ENCODE measurements around the gene GNAI3. TPM values are rescaled to one million over a fixed set of nuclear protein-coding genes. Genes with fewer than 3 reads are reported as not detected.

GNAI3 gene
- polyA plus RNA-seq, 3 donors = 3.0 to 14.2 (median 10.4) TPM

DNA sequence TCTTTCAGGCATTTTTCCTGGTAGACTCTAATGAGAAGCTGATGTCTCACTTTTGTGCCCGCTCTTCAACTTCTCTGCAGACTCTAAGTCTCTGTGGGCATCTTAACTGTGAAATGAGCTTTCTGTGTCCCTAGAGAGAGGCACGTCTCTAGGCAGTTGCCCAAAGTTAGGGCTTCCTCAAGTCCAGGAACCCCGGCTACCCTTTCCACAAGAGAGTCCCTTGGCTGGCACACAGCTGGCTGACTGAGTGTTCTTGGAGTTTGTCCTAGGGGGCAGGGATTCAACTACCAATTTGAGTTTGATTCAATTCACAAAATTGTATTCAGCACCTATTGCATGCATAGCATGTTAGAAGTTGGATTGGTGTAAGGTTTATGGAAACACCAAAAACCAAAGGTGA lies 7.3 kb upstream of the GNAI3 start:
- Histone ChIP-seq H4K20me1 (ENCODE audit: insufficient read depth, low read length) (no peaks in the 10 kb centered on the region), H3K79me2 (ENCODE audit: insufficient read depth, low read length) (no peaks in the 10 kb centered on the region), H3K4me2 (replicated peaks; ENCODE audit: extremely low read depth, low read length, poor library complexity, severe bottlenecking) (no peak overlapping the region), H2AFZ (ENCODE audit: insufficient read depth, low read depth, low read length, poor library complexity, severe bottlenecking) (no peak overlapping the region), H3K4me3 (replicated peaks in 1 of 3; ENCODE audit: low read depth in 2 of 3, low read length in 3 of 3) (no peak overlapping the region), H3K27me3 (ENCODE audit: control insufficient read depth in 2 of 2, insufficient read depth in 2 of 2, low read length in 2 of 2) (no peaks in the 10 kb centered on the region), H3K4me1 (ENCODE audit: control insufficient read depth in 1 of 2, insufficient read depth in 2 of 2, low read length in 2 of 2) (peaks cover 0 to 2% of the 10 kb centered on the region in 2 donors), H3K27ac (ENCODE audit: low read depth in 1 of 2, low read length in 2 of 2) (no peak overlapping the region), H3K9ac (ENCODE audit: insufficient read depth, low read length, poor library complexity, severe bottlenecking) (no peak overlapping the region), H3K36me3 (replicated peaks in 1 of 2; ENCODE audit: control insufficient read depth in 1 of 2, insufficient read depth in 2 of 2, low read length in 2 of 2) (no peaks in the 10 kb centered on the region), H3K9me3 (replicated peaks in 1 of 2; ENCODE audit: control insufficient read depth in 1 of 2, insufficient read depth in 1 of 2, low read length in 2 of 2) (no peaks in the 10 kb centered on the region)
- peaks cover 0 to 2% (median 0%) of the 10 kb centered on the region in 7 donors for H3K9me3 Mint-ChIP-seq
- H3K4me3 Mint-ChIP-seq = no peak overlapping the region
- intact Hi-C loops (cut with micrococcal nuclease) = loop anchor here in 1 of 2 donors (10.0 kb wide), 1 partner anchor 444 kb away; the partner anchor contains the start of gene AHCYL1
- H3K4me1 Mint-ChIP-seq = peaks cover under 1% of the 10 kb centered on the region
- WGBS (ENCODE audit: insufficient coverage) = 83% methylated on average over 2 of the region's 3 CpGs
- H3K36me3 Mint-ChIP-seq = no peaks in the 10 kb centered on the region
- no peak overlapping the region for H3K27ac Mint-ChIP-seq
- TF ChIP-seq, protein P1, sequence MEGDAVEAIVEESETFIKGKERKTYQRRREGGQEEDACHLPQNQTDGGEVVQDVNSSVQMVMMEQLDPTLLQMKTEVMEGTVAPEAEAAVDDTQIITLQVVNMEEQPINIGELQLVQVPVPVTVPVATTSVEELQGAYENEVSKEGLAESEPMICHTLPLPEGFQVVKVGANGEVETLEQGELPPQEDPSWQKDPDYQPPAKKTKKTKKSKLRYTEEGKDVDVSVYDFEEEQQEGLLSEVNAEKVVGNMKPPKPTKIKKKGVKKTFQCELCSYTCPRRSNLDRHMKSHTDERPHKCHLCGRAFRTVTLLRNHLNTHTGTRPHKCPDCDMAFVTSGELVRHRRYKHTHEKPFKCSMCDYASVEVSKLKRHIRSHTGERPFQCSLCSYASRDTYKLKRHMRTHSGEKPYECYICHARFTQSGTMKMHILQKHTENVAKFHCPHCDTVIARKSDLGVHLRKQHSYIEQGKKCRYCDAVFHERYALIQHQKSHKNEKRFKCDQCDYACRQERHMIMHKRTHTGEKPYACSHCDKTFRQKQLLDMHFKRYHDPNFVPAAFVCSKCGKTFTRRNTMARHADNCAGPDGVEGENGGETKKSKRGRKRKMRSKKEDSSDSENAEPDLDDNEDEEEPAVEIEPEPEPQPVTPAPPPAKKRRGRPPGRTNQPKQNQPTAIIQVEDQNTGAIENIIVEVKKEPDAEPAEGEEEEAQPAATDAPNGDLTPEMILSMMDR (IDR thresholded peaks at IDR 0.05) = no peak
- DNase-seq = no peak
- H3K27me3 Mint-ChIP-seq (ENCODE audit: low read depth in 3 of 3) = peaks cover 0 to 4% (median 2%) of the 10 kb centered on the region in 3 donors

DNA sequence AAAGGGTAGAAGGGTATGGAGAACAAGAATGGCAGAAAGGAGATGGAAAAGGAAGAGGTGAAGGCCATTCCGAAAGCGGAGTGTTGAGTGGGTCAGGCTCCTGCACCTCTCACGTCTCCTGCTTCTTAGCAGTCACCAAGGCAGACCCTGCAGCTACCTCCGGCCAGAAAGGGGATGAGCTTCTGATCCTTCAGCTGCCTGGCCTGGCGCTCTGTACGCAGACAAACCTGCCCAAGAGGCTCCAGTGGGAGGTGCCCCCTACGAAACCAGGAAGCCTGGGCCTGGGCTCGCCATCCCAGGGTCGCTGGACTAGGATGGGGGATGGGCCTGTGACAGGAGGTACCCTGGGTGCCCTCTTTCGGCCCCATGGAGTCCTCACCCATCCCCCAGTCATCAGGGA lies 5.8 kb upstream of the GNAI3 start:
- Histone ChIP-seq H4K20me1 (ENCODE audit: insufficient read depth, low read length) (no peaks in the 10 kb centered on the region), H3K4me3 (replicated peaks in 1 of 3; ENCODE audit: low read depth in 2 of 3, low read length in 3 of 3) (no peak overlapping the region), H3K4me1 (ENCODE audit: control insufficient read depth in 1 of 2, insufficient read depth in 2 of 2, low read length in 2 of 2) (peaks cover 12 to 17% of the 10 kb centered on the region in 2 donors), H2AFZ (ENCODE audit: insufficient read depth, low read depth, low read length, poor library complexity, severe bottlenecking) (no peak overlapping the region), H3K79me2 (ENCODE audit: insufficient read depth, low read length) (peaks cover 13% of the 10 kb centered on the region), H3K9ac (ENCODE audit: insufficient read depth, low read length, poor library complexity, severe bottlenecking) (no peak overlapping the region), H3K9me3 (replicated peaks in 1 of 2; ENCODE audit: control insufficient read depth in 1 of 2, insufficient read depth in 1 of 2, low read length in 2 of 2) (no peaks in the 10 kb centered on the region), H3K27ac (ENCODE audit: low read depth in 1 of 2, low read length in 2 of 2) (no peak overlapping the region), H3K36me3 (replicated peaks in 1 of 2; ENCODE audit: control insufficient read depth in 1 of 2, insufficient read depth in 2 of 2, low read length in 2 of 2) (no peaks in the 10 kb centered on the region), H3K4me2 (replicated peaks; ENCODE audit: extremely low read depth, low read length, poor library complexity, severe bottlenecking) (no peak overlapping the region), H3K27me3 (ENCODE audit: control insufficient read depth in 2 of 2, insufficient read depth in 2 of 2, low read length in 2 of 2) (no peaks in the 10 kb centered on the region)
- TF ChIP-seq, protein P1 (IDR thresholded peaks at IDR 0.05) = no peak
- intact Hi-C loops (cut with micrococcal nuclease) = loop anchor here in 1 of 2 donors (10.0 kb wide), 1 partner anchor 442 kb away; the partner anchor contains the start of gene AHCYL1
- Mint-ChIP-seq H3K27ac (no peak overlapping the region), H3K9me3 (peaks cover 0 to 2% (median 0%) of the 10 kb centered on the region in 7 donors), H3K4me3 (no peak overlapping the region), H3K4me1 (peaks cover 16% of the 10 kb centered on the region), H3K27me3 (ENCODE audit: low read depth in 3 of 3) (peaks cover 0 to 4% (median 2%) of the 10 kb centered on the region in 3 donors), H3K36me3 (no peaks in the 10 kb centered on the region)
- DNase-seq = no peak
- 97% methylated on average over 6 of the region's 10 CpGs for WGBS (ENCODE audit: insufficient coverage)
